T-helper 22 cell (primary cell): Measurements from ENCODE around the gene CELA3B.
"Not testable (repeated sequence)": the region's sequence is repeated elsewhere in the genome, so short reads cannot be mapped to it uniquely, and the experiment has no call there.

ENCODE experiments used
- DNase-seq: peaks from one replicate; pipeline ENCODE4 v3.0.0-alpha.2; 2020; ENCODE audit warnings: low read depth

CELA3B gene

GRCh38 chr1:21944733-21945073 is 32.1 kb upstream of the CELA3B start:
- no peak for DNase-seq

- no peak for DNase-seq
These were observed 29.8 kb upstream of the CELA3B start for GRCh38 chr1:21946836-21947587.

GRCh38 chr1:21950734-21951133 is 26.1 kb upstream of the CELA3B start:
- DNase-seq, result no peak

GRCh38 chr1:21951226-21951870 is 25.5 kb upstream of the CELA3B start:
- DNase-seq, result no peak

GRCh38 chr1:21952786-21953520 is 23.9 kb upstream of the CELA3B start:
- DNase-seq, result no peak

- DNase-seq, result no peak
These were observed 21.8 kb upstream of the CELA3B start for GRCh38 chr1:21955058-21955457.

- DNase-seq, result no peak
These were observed 21.1 kb upstream of the CELA3B start for GRCh38 chr1:21955501-21956281.

GRCh38 chr1:21956720-21957552 is 19.9 kb upstream of the CELA3B start:
- peak; percentile 44 for DNase-seq

- DNase-seq, result no peak
These were observed 15.5 kb upstream of the CELA3B start for GRCh38 chr1:21961337-21961736.

GRCh38 chr1:21961799-21962198 is 15.0 kb upstream of the CELA3B start:
- no peak for DNase-seq

GRCh38 chr1:21963477-21964217 is 13.2 kb upstream of the CELA3B start:
- peak; percentile 41 for DNase-seq

- DNase-seq, result no peak
These were observed 10.4 kb upstream of the CELA3B start for GRCh38 chr1:21966247-21967000.

GRCh38 chr1:21967216-21967615 is 9.6 kb upstream of the CELA3B start:
- not testable (repeated sequence) for DNase-seq

- DNase-seq, result not testable (repeated sequence)
These were observed 7.8 kb upstream of the CELA3B start for GRCh38 chr1:21969066-21969465.

- not testable (repeated sequence) for DNase-seq
These were observed 6.3 kb upstream of the CELA3B start for GRCh38 chr1:21970523-21970922.

- DNase-seq, result not testable (repeated sequence)
These were observed 3.8 kb upstream of the CELA3B start for GRCh38 chr1:21972973-21973441.

- DNase-seq, result not testable (repeated sequence)
These were observed 2.9 kb upstream of the CELA3B start for GRCh38 chr1:21973948-21974347.

GRCh38 chr1:21974699-21975098 is 2.1 kb upstream of the CELA3B start:
- not testable (repeated sequence) for DNase-seq

- not testable (repeated sequence) for DNase-seq
These were observed 1.5 kb upstream of the CELA3B start for GRCh38 chr1:21975296-21975695.

GRCh38 chr1:21978209-21978608 is 1.4 kb downstream of the CELA3B start:
- DNase-seq, result not testable (repeated sequence)
